K562 (cell line): ENCODE measurements around the gene SNTG2. TPM values are rescaled to one million over a fixed set of nuclear protein-coding genes. Genes with fewer than 3 reads are reported as not detected.

ENCODE experiments used
- ATAC-seq: fragments of 200-7000 bp; cut with Tn5 transposase; 3 replicates; pipeline ENCODE4 v1.9.1; 2020; ENCODE audit warnings: moderate library complexity
- BruUV-seq: library from RNA; stranded (reverse); fragments of 400-500 nt; replicated peaks from 2 replicates; lab custom pipeline; 2021; lab: Mats Ljungman, UMichigan
- CTCF ChIA-PET: fragments of 300-600 bp; formaldehyde crosslinking; extraction: SDS; loops from one replicate; lab custom pipeline; 2021; ENCODE audit warnings: low intra/inter-chr PET ratio; lab: Yijun Ruan, JAX
- POLR2A ChIA-PET: fragments of 300-600, 350-650 bp; sonication (Branson Sonifier 250); formaldehyde crosslinking; extraction: SDS; loops from one replicate; lab custom pipeline; 2021; ENCODE audit warnings: antibody characterized with exemption, inconsistent platforms; lab: Yijun Ruan, JAX
- DNase-seq, 4 experiments: peaks; one replicate each; pipeline versions ENCODE4 v3.0.0 to v3.0.0-alpha.2; 2011 to 2018; ENCODE audit warnings: low spot score in 3 of 4, mixed read lengths in 3 of 4; ENCODE audit errors: extremely low read depth in 1 of 4
- FAIRE-seq: peaks from 2 replicates; lab custom pipeline; 2011; peaks lifted over from hg19 to GRCh38; lab: Jason Lieb, UNC
- H2AFZ ChIP-seq: 2 replicates; pipeline ENCODE4 v1.6.0; 2011; ENCODE audit warnings: low read depth, low read length, control low read depth, inconsistent platforms
- H3K27ac ChIP-seq: fragments of 200-600 bp; 3 replicates; pipeline ENCODE4 v1.8.0; 2011; ENCODE audit warnings: low read depth, mild to moderate bottlenecking, control low read depth, inconsistent platforms, low read length, moderate library complexity, mixed read lengths; ENCODE audit errors: extremely low read depth
- H3K27me3 ChIP-seq, 2 experiments: fragments of 300-600 bp in 1 of 2; 2 replicates in 1 of 2; 3 replicates in 1 of 2; pipeline versions ENCODE4 v1.6.0 to v1.8.0; 2011; ENCODE audit warnings: inconsistent platforms in 2 of 2, low read length in 2 of 2, mild to moderate bottlenecking in 1 of 2, mixed read lengths in 1 of 2, moderate library complexity in 1 of 2; ENCODE audit not compliant: control insufficient read depth in 2 of 2, insufficient read depth in 2 of 2
- H3K36me3 ChIP-seq: fragments of 300-600 bp; 3 replicates; pipeline ENCODE4 v1.8.0; 2011; ENCODE audit warnings: mild to moderate bottlenecking, low read length, inconsistent platforms; ENCODE audit not compliant: control insufficient read depth, insufficient read depth
- H3K4me1 ChIP-seq, 2 experiments: fragments of 200-600 bp in 1 of 2; replicated peaks in 1 of 2; 2 replicates in 1 of 2; 3 replicates in 1 of 2; pipeline versions ENCODE4 v1.5.1 to v1.8.0; 2011; ENCODE audit warnings: inconsistent platforms in 2 of 2, low read length in 2 of 2, mild to moderate bottlenecking in 1 of 2, mixed read lengths in 1 of 2, moderate library complexity in 1 of 2; ENCODE audit not compliant: control insufficient read depth in 2 of 2, insufficient read depth in 2 of 2
- H3K4me2 ChIP-seq: 2 replicates; pipeline ENCODE4 v1.6.1; 2011; ENCODE audit warnings: low read length, control low read depth, inconsistent platforms, mixed read lengths; ENCODE audit not compliant: insufficient read depth
- H3K4me3 ChIP-seq: fragments of 200-600 bp; sonication (generic), shearing (Covaris generic); 2 replicates; pipeline ENCODE4 v1.5.1; 2016; ENCODE audit warnings: control low read depth, inconsistent platforms
- H3K79me2 ChIP-seq: fragments of 200-600 bp; 3 replicates; pipeline ENCODE4 v1.8.0; 2011; ENCODE audit warnings: low read length, inconsistent platforms; ENCODE audit not compliant: control insufficient read depth, insufficient read depth
- H3K9ac ChIP-seq, 2 experiments: 2 replicates each; pipeline versions ENCODE4 v1.6.0 to v1.6.1; 2011; ENCODE audit warnings: low read depth in 2 of 2, low read length in 2 of 2, control low read depth in 1 of 2, inconsistent platforms in 1 of 2, mild to moderate bottlenecking in 1 of 2, mixed read lengths in 1 of 2; ENCODE audit not compliant: insufficient read depth in 1 of 2
- H3K9me1 ChIP-seq: one replicate; pipeline ENCODE4 v1.6.0; 2011; ENCODE audit warnings: inconsistent platforms, mild to moderate bottlenecking, low read length, moderate library complexity; ENCODE audit not compliant: control insufficient read depth, insufficient read depth
- H3K9me3 ChIP-seq: replicated peaks from 2 replicates; pipeline ENCODE4 v1.5.1; 2011; ENCODE audit warnings: low read depth, low read length, inconsistent platforms; ENCODE audit not compliant: control insufficient read depth, insufficient read depth
- H4K20me1 ChIP-seq: replicated peaks from 2 replicates; pipeline ENCODE4 v1.6.1; 2011; ENCODE audit warnings: low read length, inconsistent platforms, mixed read lengths; ENCODE audit not compliant: control insufficient read depth, insufficient read depth
- BRF2 ChIP-seq: IDR thresholded peaks from 3 replicates; pipeline ENCODE4 v1.6.1; 2011; ENCODE audit warnings: borderline replicate concordance, mild to moderate bottlenecking; ENCODE audit not compliant: insufficient read length, insufficient read depth
- HMG20B ChIP-seq: fragments of 250-450 bp; sonication (Bioruptor Pico); IDR thresholded peaks from 2 replicates; pipeline ENCODE4 v1.5.0; 2021; ENCODE audit warnings: mild to moderate bottlenecking
- KDM4B ChIP-seq, 2 experiments: fragments of 450-650 bp in 1 of 2; sonication (generic) in 1 of 2; IDR thresholded peaks; 2 replicates each; pipeline ENCODE4 v1.6.1; 2016 to 2017; ENCODE audit warnings: borderline replicate concordance in 2 of 2, antibody characterized with exemption in 1 of 2, low read depth in 1 of 2, mild to moderate bottlenecking in 1 of 2
- ZBTB26 ChIP-seq: fragments of 450-650 bp; formaldehyde crosslinking; IDR thresholded peaks from 2 replicates; pipeline ENCODE4 v1.4.0; 2022; ENCODE audit warnings: missing genetic modification characterization
- ZNF121 ChIP-seq: sonication (generic); formaldehyde crosslinking; conservative IDR thresholded peaks from 2 replicates; pipeline ENCODE4 v1.8.0; 2022; ENCODE audit warnings: missing genetic modification reagents
- ZNF212 ChIP-seq: fragments of 450-650 bp; formaldehyde crosslinking; IDR thresholded peaks from 2 replicates; pipeline ENCODE4 v1.4.0; 2020; ENCODE audit warnings: mild to moderate bottlenecking
- WGBS: fragments of 100-300 bp; shearing (Covaris generic); methylation state at CpG from one replicate; pipeline ENCODE4 v1.1.6; 2016; ENCODE audit warnings: low coverage, mixed read lengths; ENCODE audit not compliant: insufficient coverage; ENCODE audit errors: missing lambda C conversion rate; 5-methylcytosine and 5-hydroxymethylcytosine counted together
- in situ Hi-C: fragments of 300-500 bp; cut with MboI; formaldehyde crosslinking; loops from 4 replicates; pipeline ENCODE4 v1.15.0; 2018; ENCODE audit warnings: inconsistent platforms, mixed read lengths
- intact Hi-C: fragments of 100-400 bp; cut with micrococcal nuclease; formaldehyde crosslinking; loops from 2 replicates; pipeline ENCODE4 v1.14.2; 2022
- polyA plus RNA-seq, 8 experiments: library from polyadenylated mRNA; depleted of rRNA in 4 of 8; stranded (reverse) in 5 of 8; unstranded in 3 of 8; fragments of >200 nt; fragmentation: Nextera tagmentation in 2 of 8; fragmentation: Illumina TruSeq in 1 of 8; extraction: Ambion mirVana in 2 of 8; extraction: Trizol in 1 of 8; gene quantifications; 2 replicates each; pipeline versions ENCODE4 v1.2.1 to v1.2.3, GENCODE V29; 2011 to 2014; ENCODE audit warnings: inconsistent platforms in 1 of 8, missing spikeins in 1 of 8
- total RNA-seq, 7 experiments: library from RNA; depleted of rRNA in 6 of 7; stranded (reverse); fragments of >200 nt in 6 of 7; fragmentation: Illumina TruSeq in 2 of 7; extraction: Trizol in 2 of 7; gene quantifications; 2 replicates each; pipeline versions ENCODE4 v1.2.1 to v1.2.3, GENCODE V29; 2011 to 2021; ENCODE audit warnings: low replicate concordance in 1 of 7

Gene SNTG2
- total and polyA plus RNA-seq, 9 of the 15 experiments (the other 6 are each of a cell fraction or from before 2014, with no cell fraction given) = not detected

- H3K79me2 ChIP-seq = no peaks in the 10 kb centered on the region
- peaks cover 0 to 37% of the 10 kb centered on the region in 2 experiments; a peak in 3 of 5 replicates for H3K27me3 ChIP-seq
- no TSS peak for BruUV-seq
- H3K4me2 ChIP-seq = no peak overlapping the region
- no peaks in the 10 kb centered on the region for H3K9me1 ChIP-seq
- H3K4me3 ChIP-seq = no peak overlapping the region
- TF ChIP-seq ZNF121 (CRISPR knock-in tag) (no peak), HMG20B (CRISPR knock-in tag) (no peak), ZNF212 (CRISPR knock-in tag) (no peak), BRF2 (no peak)
- H4K20me1 ChIP-seq = no peaks in the 10 kb centered on the region
- CTCF ChIA-PET = no interaction called here
- no peaks in the 10 kb centered on the region for H3K4me1 ChIP-seq
- H3K36me3 ChIP-seq = no peaks in the 10 kb centered on the region
- POLR2A ChIA-PET = no interaction called here
- no peak for ATAC-seq
- H2AFZ ChIP-seq = no peak overlapping the region
- H3K9ac ChIP-seq = no peak overlapping the region
- H3K9me3 ChIP-seq = no peaks in the 10 kb centered on the region
- FAIRE-seq = no peak
- intact Hi-C loops (loop anchor here (10.0 kb wide), 1 partner anchor 310 kb away; no protein-coding TSS in a partner anchor), in situ Hi-C loops (no loop called here)
- 1% methylated on average over 7 of the region's 13 CpGs for WGBS
- H3K27ac ChIP-seq = no peak overlapping the region
- no peak for DNase-seq
These were observed 284.2 kb downstream of the SNTG2 start for GRCh38 chr2:1234731-1235308.

GRCh38 chr2:1235806-1236205 is 285.2 kb downstream of the SNTG2 start:
- no peak overlapping the region for H3K27ac ChIP-seq
- no peaks in the 10 kb centered on the region for H3K79me2 ChIP-seq
- no peak for TF ChIP-seq KDM4B (IDR thresholded peaks at IDR 0.05; ENCODE audit: borderline replicate concordance in 2 of 2, low read depth in 1 of 2)
- TF ChIP-seq ZBTB26 (CRISPR knock-in tag) = no peak
- POLR2A ChIA-PET = no interaction called here
- no peaks in the 10 kb centered on the region for H3K4me1 ChIP-seq
- no TSS peak for BruUV-seq
- FAIRE-seq (no peak), ATAC-seq (no peak), DNase-seq (no peak)
- H3K4me3 ChIP-seq = no peak overlapping the region
- H3K36me3 ChIP-seq = no peaks in the 10 kb centered on the region
- H3K9me3 ChIP-seq = no peaks in the 10 kb centered on the region
- intact Hi-C loops = loop anchor here (10.0 kb wide), 1 partner anchor 309 kb away; no protein-coding TSS in a partner anchor
- CTCF ChIA-PET = no interaction called here
- in situ Hi-C loops = no loop called here
- 1% methylated on average over 5 of the region's 5 CpGs for WGBS
- no peak overlapping the region for H3K4me2 ChIP-seq
- peaks cover 0 to 37% of the 10 kb centered on the region in 2 experiments; a peak in 3 of 5 replicates for H3K27me3 ChIP-seq
- no peaks in the 10 kb centered on the region for H4K20me1 ChIP-seq
- H3K9ac ChIP-seq = no peak overlapping the region
- H3K9me1 ChIP-seq = no peaks in the 10 kb centered on the region
- no peak overlapping the region for H2AFZ ChIP-seq
